Liver (tissue), 9 donors: ENCODE measurements around the gene PPP2R2B. TPM values are rescaled to one million over a fixed set of nuclear protein-coding genes. Genes with fewer than 3 reads are reported as not detected.

Experiments
- DNase-seq: peaks from one replicate; pipeline ENCODE4 v3.0.0-alpha.2; 2017; ENCODE audit warnings: low spot score
- H3K27ac ChIP-seq, 2 donors: one replicate each; pipeline ENCODE4 v1.7.0; 2013; ENCODE audit warnings: inconsistent platforms in 2 of 2, low read length in 2 of 2, control low read depth in 1 of 2, low read depth in 1 of 2, mild to moderate bottlenecking in 1 of 2
- H3K27me3 ChIP-seq, 4 donors: one replicate each; pipeline versions ENCODE4 v1.6.1 to v1.7.0; 2013; ENCODE audit warnings: low read length in 3 of 4, inconsistent platforms in 1 of 4, mild to moderate bottlenecking in 1 of 4, moderate library complexity in 1 of 4; ENCODE audit not compliant: control insufficient read depth in 4 of 4, insufficient read depth in 4 of 4
- H3K36me3 ChIP-seq, 4 donors: one replicate each; pipeline versions ENCODE4 v1.6.1 to v1.7.0; 2013; ENCODE audit warnings: low read length in 3 of 4, mild to moderate bottlenecking in 3 of 4, low read depth in 1 of 4, moderate library complexity in 1 of 4; ENCODE audit not compliant: control insufficient read depth in 4 of 4, insufficient read depth in 3 of 4
- H3K4me1 ChIP-seq, 4 donors: one replicate each; pipeline versions ENCODE4 v1.6.1 to v1.7.0; 2013; ENCODE audit warnings: low read length in 3 of 4, mild to moderate bottlenecking in 3 of 4, moderate library complexity in 1 of 4; ENCODE audit not compliant: control insufficient read depth in 4 of 4, insufficient read depth in 4 of 4
- H3K4me3 ChIP-seq, 3 donors: one replicate each; pipeline versions ENCODE4 v1.6.1 to v1.7.0; 2013; ENCODE audit warnings: low read length in 3 of 3, control low read depth in 1 of 3, low read depth in 1 of 3, mild to moderate bottlenecking in 1 of 3
- H3K9ac ChIP-seq, 2 donors: one replicate each; pipeline ENCODE4 v1.7.0; 2013; ENCODE audit warnings: low read length in 2 of 2, mild to moderate bottlenecking in 2 of 2, moderate library complexity in 2 of 2, control low read depth in 1 of 2, low read depth in 1 of 2
- H3K9me3 ChIP-seq, 4 donors: one replicate each; pipeline versions ENCODE4 v1.6.1 to v1.7.0; 2013; ENCODE audit warnings: low read length in 3 of 4; ENCODE audit not compliant: control insufficient read depth in 4 of 4
- EGR1 ChIP-seq, 2 donors: IDR thresholded peaks; 2 replicates each; pipeline ENCODE4 v1.6.1; 2016 to 2018; ENCODE audit warnings: antibody characterized with exemption in 2 of 2, low read depth in 2 of 2
- FOXA1 ChIP-seq: IDR thresholded peaks from 2 replicates; pipeline ENCODE4 v1.6.1; 2016; ENCODE audit warnings: antibody characterized with exemption
- GABPA ChIP-seq, 2 donors: IDR thresholded peaks in 1 of 2; conservative IDR thresholded peaks in 1 of 2; 2 replicates each; pipeline ENCODE4 v1.6.1; 2016; ENCODE audit warnings: antibody characterized with exemption in 2 of 2, mild to moderate bottlenecking in 1 of 2, moderate library complexity in 1 of 2
- HNF4A ChIP-seq, 2 donors: conservative IDR thresholded peaks; 2 replicates each; pipeline ENCODE4 v1.6.1; 2016; ENCODE audit warnings: antibody characterized with exemption in 2 of 2, mild to moderate bottlenecking in 2 of 2
- HNF4G ChIP-seq: IDR thresholded peaks from 2 replicates; pipeline ENCODE4 v1.6.1; 2016; ENCODE audit warnings: antibody characterized with exemption
- JUND ChIP-seq, 2 donors: IDR thresholded peaks; 2 replicates each; pipeline ENCODE4 v1.6.1; 2016; ENCODE audit warnings: antibody characterized with exemption in 2 of 2
- NR2F2 ChIP-seq: IDR thresholded peaks from 2 replicates; pipeline ENCODE4 v1.6.1; 2016; ENCODE audit warnings: antibody characterized with exemption
- RAD21 ChIP-seq, 2 donors: IDR thresholded peaks; 2 replicates each; pipeline ENCODE4 v1.6.1; 2016; ENCODE audit warnings: antibody characterized with exemption in 2 of 2, mild to moderate bottlenecking in 2 of 2
- RXRA ChIP-seq, 2 donors: IDR thresholded peaks; 2 replicates each; pipeline ENCODE4 v1.6.1; 2017 to 2018; ENCODE audit warnings: antibody characterized with exemption in 2 of 2, mild to moderate bottlenecking in 1 of 2
- SP1 ChIP-seq: IDR thresholded peaks from 2 replicates; pipeline ENCODE4 v1.6.1; 2018; ENCODE audit warnings: antibody characterized with exemption, mild to moderate bottlenecking
- TAF1 ChIP-seq: conservative IDR thresholded peaks from 2 replicates; pipeline ENCODE4 v1.6.1; 2016; ENCODE audit warnings: antibody characterized with exemption, mild to moderate bottlenecking
- YY1 ChIP-seq: IDR thresholded peaks from 2 replicates; pipeline ENCODE4 v1.6.1; 2016; ENCODE audit warnings: antibody characterized with exemption, mild to moderate bottlenecking
- WGBS: extraction: QIAGEN DNeasy Blood & Tissue Kit; methylation state at CpG from one replicate; pipeline ENCODE4 v1.1.7; 2013; 5-methylcytosine and 5-hydroxymethylcytosine counted together
- polyA plus RNA-seq, 2 donors: library from polyadenylated mRNA; stranded (reverse) in 1 of 2; unstranded in 1 of 2; fragments of 200-250 nt in 1 of 2; fragments of >200 nt in 1 of 2; fragmentation: Nextera tagmentation in 1 of 2; extraction: Ambion mirVana in 1 of 2; gene quantifications; one replicate each; pipeline versions ENCODE4 v1.2.1 to v1.2.3, GENCODE V29; 2013 to 2015
- total RNA-seq, 2 donors: library from RNA; depleted of rRNA; stranded (reverse); fragments of >200 nt; gene quantifications; one replicate each; pipeline ENCODE4 v1.2.3, GENCODE V29; 2014
- TF ChIP-seq, protein P1 (sequence below): fragments of 150-350 bp; IDR thresholded peaks from 2 replicates; pipeline ENCODE4 v1.5.1; 2017; ENCODE audit warnings: improper control_type of control experiment, low read depth, low read length; ENCODE audit not compliant: missing input control
- TF ChIP-seq, protein P2 (sequence below): IDR thresholded peaks from 2 replicates; pipeline ENCODE4 v1.6.1; 2016; ENCODE audit warnings: antibody characterized with exemption
- TF ChIP-seq, protein P3 (sequence below): IDR thresholded peaks from 2 replicates; pipeline ENCODE4 v1.6.1; 2016; ENCODE audit warnings: antibody characterized with exemption
- TF ChIP-seq, protein P4 (sequence below): IDR thresholded peaks from 2 replicates; pipeline ENCODE4 v1.6.1; 2016; ENCODE audit warnings: antibody characterized with exemption
- TF ChIP-seq, protein P5 (sequence below): IDR thresholded peaks from 2 replicates; pipeline ENCODE4 v1.6.1; 2016; ENCODE audit warnings: antibody characterized with exemption, mild to moderate bottlenecking
- donor health status: healthy.
- donor health status: healthy.
- donor health status: healthy.
- donor health status: healthy.
- donor health status: healthy.

Gene PPP2R2B
- total and polyA plus RNA-seq, 4 donors, result 0.15 to 6.3 (median 0.40) TPM

DNA sequence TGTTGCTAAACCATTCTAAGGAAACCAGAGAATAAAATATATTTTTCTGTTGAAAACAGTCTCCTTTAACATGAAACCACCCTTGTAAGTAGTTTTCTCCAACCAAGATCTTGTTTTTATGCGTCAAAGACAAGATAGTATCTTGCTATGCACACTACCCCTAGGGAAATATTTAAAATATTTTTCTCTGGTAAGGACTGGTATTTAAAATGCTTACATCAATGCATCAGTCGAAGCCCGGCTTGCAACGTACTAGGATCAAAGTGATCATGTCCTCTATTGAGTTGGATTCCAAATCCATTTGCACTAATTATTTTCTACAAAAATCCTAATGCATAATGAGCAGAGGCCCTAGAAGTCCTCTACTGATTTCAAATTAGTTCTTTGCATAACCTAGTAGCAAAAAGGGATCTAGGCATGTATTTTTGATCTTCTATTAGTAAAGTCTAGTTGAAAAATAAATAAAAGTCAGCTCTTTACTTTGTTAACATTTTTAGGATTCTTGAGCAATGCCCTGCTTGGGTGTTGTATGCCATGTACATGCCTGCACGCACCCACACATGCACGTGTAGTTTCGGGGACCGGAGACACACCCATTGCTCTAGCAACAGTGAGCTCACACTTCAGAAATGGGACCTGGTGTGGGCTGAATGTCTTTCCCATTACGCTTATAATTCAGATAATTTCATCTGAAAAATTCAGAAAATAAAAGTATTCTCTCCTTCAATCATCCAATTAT is 197.5 kb downstream of the PPP2R2B start:
- WGBS, result 87% methylated on average over 9 of the region's 9 CpGs
- TF ChIP-seq, protein P1, sequence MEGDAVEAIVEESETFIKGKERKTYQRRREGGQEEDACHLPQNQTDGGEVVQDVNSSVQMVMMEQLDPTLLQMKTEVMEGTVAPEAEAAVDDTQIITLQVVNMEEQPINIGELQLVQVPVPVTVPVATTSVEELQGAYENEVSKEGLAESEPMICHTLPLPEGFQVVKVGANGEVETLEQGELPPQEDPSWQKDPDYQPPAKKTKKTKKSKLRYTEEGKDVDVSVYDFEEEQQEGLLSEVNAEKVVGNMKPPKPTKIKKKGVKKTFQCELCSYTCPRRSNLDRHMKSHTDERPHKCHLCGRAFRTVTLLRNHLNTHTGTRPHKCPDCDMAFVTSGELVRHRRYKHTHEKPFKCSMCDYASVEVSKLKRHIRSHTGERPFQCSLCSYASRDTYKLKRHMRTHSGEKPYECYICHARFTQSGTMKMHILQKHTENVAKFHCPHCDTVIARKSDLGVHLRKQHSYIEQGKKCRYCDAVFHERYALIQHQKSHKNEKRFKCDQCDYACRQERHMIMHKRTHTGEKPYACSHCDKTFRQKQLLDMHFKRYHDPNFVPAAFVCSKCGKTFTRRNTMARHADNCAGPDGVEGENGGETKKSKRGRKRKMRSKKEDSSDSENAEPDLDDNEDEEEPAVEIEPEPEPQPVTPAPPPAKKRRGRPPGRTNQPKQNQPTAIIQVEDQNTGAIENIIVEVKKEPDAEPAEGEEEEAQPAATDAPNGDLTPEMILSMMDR, result no peak
- TF ChIP-seq, protein P2, sequence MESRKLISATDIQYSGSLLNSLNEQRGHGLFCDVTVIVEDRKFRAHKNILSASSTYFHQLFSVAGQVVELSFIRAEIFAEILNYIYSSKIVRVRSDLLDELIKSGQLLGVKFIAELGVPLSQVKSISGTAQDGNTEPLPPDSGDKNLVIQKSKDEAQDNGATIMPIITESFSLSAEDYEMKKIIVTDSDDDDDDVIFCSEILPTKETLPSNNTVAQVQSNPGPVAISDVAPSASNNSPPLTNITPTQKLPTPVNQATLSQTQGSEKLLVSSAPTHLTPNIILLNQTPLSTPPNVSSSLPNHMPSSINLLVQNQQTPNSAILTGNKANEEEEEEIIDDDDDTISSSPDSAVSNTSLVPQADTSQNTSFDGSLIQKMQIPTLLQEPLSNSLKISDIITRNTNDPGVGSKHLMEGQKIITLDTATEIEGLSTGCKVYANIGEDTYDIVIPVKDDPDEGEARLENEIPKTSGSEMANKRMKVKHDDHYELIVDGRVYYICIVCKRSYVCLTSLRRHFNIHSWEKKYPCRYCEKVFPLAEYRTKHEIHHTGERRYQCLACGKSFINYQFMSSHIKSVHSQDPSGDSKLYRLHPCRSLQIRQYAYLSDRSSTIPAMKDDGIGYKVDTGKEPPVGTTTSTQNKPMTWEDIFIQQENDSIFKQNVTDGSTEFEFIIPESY, result no peak
- TF ChIP-seq HNF4G, result no peak
- TF ChIP-seq, protein P3, sequence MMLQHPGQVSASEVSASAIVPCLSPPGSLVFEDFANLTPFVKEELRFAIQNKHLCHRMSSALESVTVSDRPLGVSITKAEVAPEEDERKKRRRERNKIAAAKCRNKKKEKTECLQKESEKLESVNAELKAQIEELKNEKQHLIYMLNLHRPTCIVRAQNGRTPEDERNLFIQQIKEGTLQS, result no peak
- no peak for TF ChIP-seq FOXA1
- TF ChIP-seq, protein P4, sequence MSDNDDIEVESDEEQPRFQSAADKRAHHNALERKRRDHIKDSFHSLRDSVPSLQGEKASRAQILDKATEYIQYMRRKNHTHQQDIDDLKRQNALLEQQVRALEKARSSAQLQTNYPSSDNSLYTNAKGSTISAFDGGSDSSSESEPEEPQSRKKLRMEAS, result no peak
- no peak for TF ChIP-seq RAD21 (IDR thresholded peaks at IDR 0.05)
- no peak for TF ChIP-seq SP1
- no peak for TF ChIP-seq YY1
- no peak for TF ChIP-seq HNF4A (conservative IDR thresholded peaks at IDR 0.05)
- TF ChIP-seq, protein P5, sequence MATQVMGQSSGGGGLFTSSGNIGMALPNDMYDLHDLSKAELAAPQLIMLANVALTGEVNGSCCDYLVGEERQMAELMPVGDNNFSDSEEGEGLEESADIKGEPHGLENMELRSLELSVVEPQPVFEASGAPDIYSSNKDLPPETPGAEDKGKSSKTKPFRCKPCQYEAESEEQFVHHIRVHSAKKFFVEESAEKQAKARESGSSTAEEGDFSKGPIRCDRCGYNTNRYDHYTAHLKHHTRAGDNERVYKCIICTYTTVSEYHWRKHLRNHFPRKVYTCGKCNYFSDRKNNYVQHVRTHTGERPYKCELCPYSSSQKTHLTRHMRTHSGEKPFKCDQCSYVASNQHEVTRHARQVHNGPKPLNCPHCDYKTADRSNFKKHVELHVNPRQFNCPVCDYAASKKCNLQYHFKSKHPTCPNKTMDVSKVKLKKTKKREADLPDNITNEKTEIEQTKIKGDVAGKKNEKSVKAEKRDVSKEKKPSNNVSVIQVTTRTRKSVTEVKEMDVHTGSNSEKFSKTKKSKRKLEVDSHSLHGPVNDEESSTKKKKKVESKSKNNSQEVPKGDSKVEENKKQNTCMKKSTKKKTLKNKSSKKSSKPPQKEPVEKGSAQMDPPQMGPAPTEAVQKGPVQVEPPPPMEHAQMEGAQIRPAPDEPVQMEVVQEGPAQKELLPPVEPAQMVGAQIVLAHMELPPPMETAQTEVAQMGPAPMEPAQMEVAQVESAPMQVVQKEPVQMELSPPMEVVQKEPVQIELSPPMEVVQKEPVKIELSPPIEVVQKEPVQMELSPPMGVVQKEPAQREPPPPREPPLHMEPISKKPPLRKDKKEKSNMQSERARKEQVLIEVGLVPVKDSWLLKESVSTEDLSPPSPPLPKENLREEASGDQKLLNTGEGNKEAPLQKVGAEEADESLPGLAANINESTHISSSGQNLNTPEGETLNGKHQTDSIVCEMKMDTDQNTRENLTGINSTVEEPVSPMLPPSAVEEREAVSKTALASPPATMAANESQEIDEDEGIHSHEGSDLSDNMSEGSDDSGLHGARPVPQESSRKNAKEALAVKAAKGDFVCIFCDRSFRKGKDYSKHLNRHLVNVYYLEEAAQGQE, result no peak
- TF ChIP-seq TAF1, result no peak
- H3K9ac ChIP-seq, result no peak overlapping the region
- no peaks in the 10 kb centered on the region for H3K4me1 ChIP-seq
- H3K9me3 ChIP-seq, result no peaks in the 10 kb centered on the region
- H3K36me3 ChIP-seq, result no peaks in the 10 kb centered on the region
- H3K4me3 ChIP-seq, result no peak overlapping the region
- no peak overlapping the region for H3K27ac ChIP-seq
- H3K27me3 ChIP-seq, result peaks cover 0 to 4% (median 0%) of the 10 kb centered on the region in 4 donors
- no peak for DNase-seq

DNA sequence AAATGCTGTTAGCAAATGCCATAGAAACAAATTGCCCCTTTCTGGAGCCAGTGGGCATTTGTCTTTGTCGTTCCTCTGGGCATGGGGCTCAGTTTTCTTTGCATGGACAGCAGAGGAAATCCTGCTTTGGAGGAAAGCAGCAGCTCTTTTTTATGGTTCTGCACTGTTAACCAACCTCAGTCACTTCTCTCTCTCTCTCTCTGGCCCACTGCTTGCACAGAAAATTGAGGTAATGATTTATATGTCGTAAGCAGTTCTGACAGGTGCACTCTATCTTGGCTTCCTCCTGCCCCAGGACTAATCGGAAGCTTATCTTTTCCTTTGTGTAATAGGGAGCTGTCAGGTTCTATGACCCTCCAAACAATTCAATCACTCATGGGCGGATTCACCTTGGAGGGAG is 202.9 kb downstream of the PPP2R2B start:
- TF ChIP-seq JUND (IDR thresholded peaks at IDR 0.05) (no peak), FOXA1 (no peak), RXRA (IDR thresholded peaks at IDR 0.05) (no peak), NR2F2 (no peak), HNF4A (conservative IDR thresholded peaks at IDR 0.05) (no peak), HNF4G (no peak), TAF1 (no peak), SP1 (no peak), YY1 (no peak), GABPA (IDR thresholded peaks at IDR 0.05 in 1 of 2, conservative IDR thresholded peaks at IDR 0.05 in 1 of 2) (no peak), EGR1 (IDR thresholded peaks at IDR 0.05; ENCODE audit: low read depth in 2 of 2) (no peak), RAD21 (IDR thresholded peaks at IDR 0.05) (no peak)
- TF ChIP-seq, protein P1, result no peak
- TF ChIP-seq, protein P2, result no peak
- TF ChIP-seq, protein P4, result no peak
- TF ChIP-seq, protein P3, result no peak
- Histone ChIP-seq H3K36me3 (no peaks in the 10 kb centered on the region), H3K9me3 (no peaks in the 10 kb centered on the region), H3K27me3 (peaks cover 0 to 4% (median 0%) of the 10 kb centered on the region in 4 donors), H3K9ac (no peak overlapping the region), H3K4me1 (no peaks in the 10 kb centered on the region), H3K4me3 (no peak overlapping the region), H3K27ac (no peak overlapping the region)
- no peak for DNase-seq
- WGBS, result 63% methylated on average over 4 of the region's 4 CpGs
